Parathyroid adenoma (tissue), 2 donors: ENCODE data around the gene TMEM178B.

ENCODE experiments used
- H2AFZ ChIP-seq: fragments of 300-600 bp; sonication (generic); one replicate; pipeline ENCODE4 v1.7.0; 2017; ENCODE audit warnings: antibody characterized with exemption, mild to moderate bottlenecking
- H3K27ac ChIP-seq: fragments of 300-600 bp; sonication (generic); one replicate; pipeline ENCODE4 v1.7.0; 2017
- H3K27me3 ChIP-seq: fragments of 300-600 bp; sonication (generic); one replicate; pipeline ENCODE4 v1.7.0; 2017; ENCODE audit warnings: low read length; ENCODE audit not compliant: control insufficient read depth, insufficient read depth
- H3K36me3 ChIP-seq: fragments of 300-600 bp; sonication (generic); one replicate; pipeline ENCODE4 v1.7.0; 2017; ENCODE audit warnings: low read length; ENCODE audit not compliant: control insufficient read depth, insufficient read depth
- H3K4me1 ChIP-seq: fragments of 300-600 bp; sonication (generic); one replicate; pipeline ENCODE4 v1.7.0; 2017; ENCODE audit warnings: control low read depth
- H3K4me2 ChIP-seq: fragments of 300-600 bp; sonication (generic); one replicate; pipeline ENCODE4 v1.7.0; 2017; ENCODE audit warnings: low read length
- H3K4me3 ChIP-seq: fragments of 300-600 bp; sonication (generic); one replicate; pipeline ENCODE4 v1.7.0; 2017; ENCODE audit warnings: low read depth, low read length
- H3K79me2 ChIP-seq: fragments of 300-600 bp; sonication (generic); one replicate; pipeline ENCODE4 v1.7.0; 2017; ENCODE audit warnings: control low read depth
- H3K9ac ChIP-seq: fragments of 300-600 bp; sonication (generic); one replicate; pipeline ENCODE4 v1.7.0; 2017; ENCODE audit warnings: mild to moderate bottlenecking
- H3K9me3 ChIP-seq: fragments of 300-600 bp; sonication (generic); one replicate; pipeline ENCODE4 v1.7.0; 2017; ENCODE audit warnings: low read length; ENCODE audit not compliant: control insufficient read depth
- CTCF ChIP-seq: fragments of 300-600 bp; sonication (generic); IDR thresholded peaks from one replicate; pipeline ENCODE4 v1.7.0; 2017; ENCODE audit warnings: antibody characterized with exemption, mild to moderate bottlenecking
- donor health status: primary hyperparathyroidism.

TMEM178B gene

GRCh38 chr7:141280100-141280499, 206.2 kb downstream of the TMEM178B start:
- Histone ChIP-seq H3K9me3 (no peaks in the 10 kb centered on the region), H3K36me3 (no peaks in the 10 kb centered on the region), H3K4me3 (no peak overlapping the region), H3K4me1 (peaks cover 58% of the 10 kb centered on the region), H3K4me2 (no peak overlapping the region), H3K79me2 (peaks cover 54% of the 10 kb centered on the region), H3K9ac (no peak overlapping the region), H2AFZ (no peak overlapping the region), H3K27me3 (no peaks in the 10 kb centered on the region), H3K27ac (no peak overlapping the region)
- no peak for TF ChIP-seq CTCF

DNA sequence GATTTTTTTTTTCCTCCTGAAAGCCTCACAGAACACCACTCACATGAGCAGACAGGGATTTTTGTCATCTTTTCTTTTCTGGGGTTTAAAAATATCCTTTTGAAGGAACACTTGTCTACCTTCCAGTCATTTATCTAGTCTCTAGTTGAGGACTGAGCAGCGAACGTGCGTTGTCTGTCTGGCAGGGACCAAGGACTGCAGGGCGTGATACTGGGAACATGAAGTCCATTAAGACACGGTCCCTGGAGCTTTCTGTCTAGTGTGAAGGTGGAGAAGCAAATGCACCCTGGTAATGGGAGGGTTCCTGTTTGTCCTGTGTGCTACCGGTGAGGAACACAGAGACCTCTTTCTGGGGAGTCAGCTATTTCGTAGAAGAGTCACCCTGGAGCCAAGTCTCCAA, 207.4 kb downstream of the TMEM178B start:
- H3K36me3 ChIP-seq: no peaks in the 10 kb centered on the region
- H2AFZ ChIP-seq: no peak overlapping the region
- no peak for TF ChIP-seq CTCF
- peaks cover 61% of the 10 kb centered on the region for H3K4me1 ChIP-seq
- no peaks in the 10 kb centered on the region for H3K27me3 ChIP-seq
- no peak overlapping the region for H3K27ac ChIP-seq
- peaks cover 54% of the 10 kb centered on the region for H3K79me2 ChIP-seq
- H3K4me3 ChIP-seq: no peak overlapping the region
- H3K9me3 ChIP-seq: no peaks in the 10 kb centered on the region
- no peak overlapping the region for H3K9ac ChIP-seq
- no peak overlapping the region for H3K4me2 ChIP-seq

- no peaks in the 10 kb centered on the region for H3K27me3 ChIP-seq
- TF ChIP-seq CTCF: no peak
Measured at GRCh38 chr7:141286522-141286921, 212.7 kb downstream of the TMEM178B start.

GRCh38 chr7:141287936-141288335, 214.1 kb downstream of the TMEM178B start:
- no peak overlapping the region for H3K9ac ChIP-seq
- peak overlapping the region; percentile 93 for H3K27ac ChIP-seq
- H3K27me3 ChIP-seq: no peaks in the 10 kb centered on the region

More at GRCh38 chr7:141286522-141286921, 212.7 kb downstream of the TMEM178B start:
- Histone ChIP-seq H3K9ac (no peak overlapping the region), H3K27ac (peak overlapping the region; percentile 93), H3K9me3 (no peaks in the 10 kb centered on the region), H3K4me1 (peaks cover 77% of the 10 kb centered on the region), H3K36me3 (no peaks in the 10 kb centered on the region), H3K4me2 (no peak overlapping the region), H3K4me3 (no peak overlapping the region), H2AFZ (peak overlapping the region; percentile 26), H3K79me2 (peaks cover 28% of the 10 kb centered on the region)

More at GRCh38 chr7:141287936-141288335, 214.1 kb downstream of the TMEM178B start:
- peaks cover 72% of the 10 kb centered on the region for H3K4me1 ChIP-seq
- H3K9me3 ChIP-seq: no peaks in the 10 kb centered on the region
- H3K4me3 ChIP-seq: no peak overlapping the region
- H3K79me2 ChIP-seq: peaks cover 25% of the 10 kb centered on the region
- H3K36me3 ChIP-seq: no peaks in the 10 kb centered on the region
- peak overlapping the region; percentile 64 for H2AFZ ChIP-seq
- peak overlapping the region; percentile 29 for H3K4me2 ChIP-seq
- no peak for TF ChIP-seq CTCF
